RKO (cell line): Measurements from ENCODE around the gene DDX28.
A peak's percentile ranks its signal among the peaks of the same experiment; 100 is the strongest.

Experiments used
- DNase-seq: peaks from one replicate; pipeline ENCODE4 v3.0.0-alpha.2; 2016; ENCODE audit warnings: low spot score

Gene DDX28, protein sequence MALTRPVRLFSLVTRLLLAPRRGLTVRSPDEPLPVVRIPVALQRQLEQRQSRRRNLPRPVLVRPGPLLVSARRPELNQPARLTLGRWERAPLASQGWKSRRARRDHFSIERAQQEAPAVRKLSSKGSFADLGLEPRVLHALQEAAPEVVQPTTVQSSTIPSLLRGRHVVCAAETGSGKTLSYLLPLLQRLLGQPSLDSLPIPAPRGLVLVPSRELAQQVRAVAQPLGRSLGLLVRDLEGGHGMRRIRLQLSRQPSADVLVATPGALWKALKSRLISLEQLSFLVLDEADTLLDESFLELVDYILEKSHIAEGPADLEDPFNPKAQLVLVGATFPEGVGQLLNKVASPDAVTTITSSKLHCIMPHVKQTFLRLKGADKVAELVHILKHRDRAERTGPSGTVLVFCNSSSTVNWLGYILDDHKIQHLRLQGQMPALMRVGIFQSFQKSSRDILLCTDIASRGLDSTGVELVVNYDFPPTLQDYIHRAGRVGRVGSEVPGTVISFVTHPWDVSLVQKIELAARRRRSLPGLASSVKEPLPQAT

DNA sequence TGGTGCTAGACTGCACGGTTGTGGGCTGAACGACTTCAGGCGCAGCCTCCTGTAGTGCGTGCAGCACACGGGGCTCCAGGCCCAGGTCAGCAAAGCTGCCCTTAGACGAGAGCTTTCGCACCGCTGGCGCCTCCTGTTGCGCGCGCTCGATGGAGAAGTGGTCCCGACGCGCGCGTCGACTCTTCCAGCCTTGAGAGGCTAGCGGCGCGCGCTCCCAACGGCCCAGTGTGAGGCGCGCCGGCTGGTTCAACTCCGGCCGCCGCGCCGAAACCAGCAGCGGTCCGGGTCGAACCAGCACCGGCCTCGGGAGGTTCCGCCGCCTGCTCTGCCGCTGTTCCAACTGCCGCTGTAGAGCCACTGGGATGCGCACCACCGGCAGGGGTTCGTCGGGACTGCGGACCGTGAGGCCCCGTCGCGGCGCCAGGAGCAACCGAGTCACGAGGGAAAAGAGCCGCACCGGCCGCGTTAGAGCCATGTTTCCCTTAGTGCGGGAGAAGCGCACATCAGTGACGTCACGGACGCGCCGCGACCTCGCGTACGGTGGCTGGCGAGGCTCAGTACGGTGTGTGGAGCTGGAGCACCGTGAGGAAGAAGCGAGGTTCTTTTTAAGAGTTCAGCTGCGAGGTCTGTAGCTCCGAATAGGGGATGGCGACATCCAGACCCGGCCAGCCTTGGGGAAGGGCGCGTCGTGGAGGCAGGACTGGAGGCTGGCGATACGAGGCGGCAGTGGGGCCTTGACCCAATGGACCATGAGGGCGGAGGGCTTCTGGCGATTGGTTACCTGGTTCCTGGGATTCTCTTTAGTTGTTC lies at the start of gene DDX28, which contains the start of gene DUS2:
Gene DDX28, minus strand, starts transcription at position 505 of the 810 bp plus-strand sequence. Its CDS starts 30 bp downstream, at position 475.
Gene DUS2, plus strand, starts transcription at position 557 of the 810 bp plus-strand sequence. CDS start 14,740 bp downstream, outside the sequence.
- DNase-seq = peak; percentile 90

DNA sequence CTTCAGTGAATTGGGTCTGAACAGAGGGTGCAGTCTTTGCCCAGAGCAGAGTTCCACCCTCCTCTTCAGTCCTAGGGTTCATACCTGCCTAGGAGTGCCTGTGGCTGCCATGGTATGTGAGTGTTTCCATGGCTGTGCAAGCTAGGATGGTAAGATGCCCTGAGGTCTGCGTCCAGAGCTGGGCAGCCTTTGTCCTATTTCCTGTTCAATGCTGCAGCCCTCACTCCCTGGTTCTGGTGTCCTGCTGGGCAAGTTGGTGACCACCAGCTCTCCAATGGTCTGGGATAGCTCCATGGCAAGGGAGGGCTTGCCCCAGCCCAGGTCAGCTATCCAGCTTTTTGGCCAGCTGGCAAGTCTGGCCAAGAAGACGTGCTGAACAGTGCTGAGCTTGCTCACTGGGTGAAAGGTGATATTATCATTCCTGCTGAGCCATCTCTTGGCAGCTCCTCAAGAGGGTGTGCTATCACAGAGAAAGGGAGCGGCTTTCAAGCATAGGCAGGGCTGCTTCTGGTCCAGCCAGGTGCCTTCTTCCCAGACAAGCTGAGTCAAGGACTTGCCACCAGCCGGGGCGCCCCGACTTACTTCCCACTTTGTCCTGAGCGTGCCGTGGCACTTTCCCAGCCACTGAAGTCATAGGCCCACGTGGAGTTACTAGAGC lies 49.1 kb upstream of the DDX28 start:
- DNase-seq = no peak

DNA sequence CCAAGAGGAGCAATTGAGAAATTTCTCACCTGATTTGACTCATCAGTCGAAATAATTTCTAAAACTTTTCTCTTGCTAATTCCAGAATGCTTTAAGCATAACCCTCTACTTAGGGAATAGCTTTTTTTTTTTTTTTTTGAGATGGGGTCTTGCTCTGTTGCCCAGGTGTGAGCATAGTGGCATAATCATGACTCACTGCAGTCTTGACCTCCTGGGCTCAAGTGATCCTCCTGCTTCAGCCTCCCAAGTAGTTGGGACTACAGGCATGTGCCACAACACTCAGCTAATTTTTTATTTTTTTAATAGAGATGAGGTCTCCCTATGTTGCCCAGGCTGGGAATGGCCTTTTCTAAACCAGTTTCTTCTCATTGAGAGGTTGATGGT lies 48.5 kb upstream of the DDX28 start:
- no peak for DNase-seq

DNA sequence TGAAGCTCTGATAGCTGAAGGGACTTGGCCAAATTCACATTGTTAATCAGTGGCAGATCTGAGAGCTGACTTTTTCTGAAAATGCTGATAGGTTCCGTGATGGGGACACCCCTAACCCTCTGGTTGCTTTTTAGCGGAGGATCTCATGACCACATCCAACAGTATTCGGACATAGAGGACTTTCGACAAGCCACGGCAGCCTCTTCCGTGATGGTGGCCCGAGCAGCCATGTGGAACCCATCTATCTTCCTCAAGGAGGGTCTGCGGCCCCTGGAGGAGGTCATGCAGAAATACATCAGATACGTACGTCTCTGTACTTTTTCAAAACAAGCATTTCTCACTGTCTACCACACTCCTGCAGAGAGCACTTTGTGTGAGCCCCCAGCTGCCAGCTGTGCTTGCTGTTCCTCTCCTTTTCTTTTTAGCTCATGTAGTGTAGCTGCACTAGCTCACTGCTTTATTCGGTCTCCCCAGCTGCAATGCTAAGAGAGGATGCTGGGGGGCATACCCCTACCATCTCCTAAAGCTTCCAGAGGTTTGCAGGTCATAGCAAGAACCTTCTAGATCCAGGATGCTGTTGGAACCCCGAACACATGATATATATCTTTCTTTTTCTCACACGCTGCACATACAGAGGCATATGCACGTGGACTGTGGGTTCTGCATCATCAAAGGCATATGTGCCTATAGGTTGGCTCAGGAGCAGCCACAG lies 47.9 kb upstream of the DDX28 start:
- DNase-seq = no peak

DNA sequence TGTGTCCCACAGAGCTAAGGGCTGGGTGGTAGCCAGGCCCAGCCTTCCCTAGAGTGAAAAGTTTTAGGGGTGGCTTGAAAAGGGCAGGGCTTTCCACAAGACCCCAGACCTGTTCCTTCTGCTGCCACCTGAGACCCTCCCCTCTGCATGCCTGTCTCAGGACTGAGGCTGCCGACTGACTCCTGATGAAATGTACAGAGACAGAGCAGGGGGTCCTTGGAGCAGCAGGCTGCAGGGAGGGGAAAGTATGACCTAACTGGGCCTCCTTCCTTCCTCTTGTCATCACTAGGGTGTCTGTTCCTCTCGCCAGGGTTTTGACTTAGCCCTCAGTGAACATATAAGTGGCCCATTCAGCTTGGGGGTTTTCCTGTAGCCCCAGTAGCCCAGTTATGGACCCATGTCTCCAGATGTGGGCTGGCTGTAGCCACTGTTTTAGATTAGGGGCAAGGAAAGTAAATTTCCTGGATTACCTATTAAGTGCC lies 47.3 kb upstream of the DDX28 start:
- DNase-seq = no peak

DNA sequence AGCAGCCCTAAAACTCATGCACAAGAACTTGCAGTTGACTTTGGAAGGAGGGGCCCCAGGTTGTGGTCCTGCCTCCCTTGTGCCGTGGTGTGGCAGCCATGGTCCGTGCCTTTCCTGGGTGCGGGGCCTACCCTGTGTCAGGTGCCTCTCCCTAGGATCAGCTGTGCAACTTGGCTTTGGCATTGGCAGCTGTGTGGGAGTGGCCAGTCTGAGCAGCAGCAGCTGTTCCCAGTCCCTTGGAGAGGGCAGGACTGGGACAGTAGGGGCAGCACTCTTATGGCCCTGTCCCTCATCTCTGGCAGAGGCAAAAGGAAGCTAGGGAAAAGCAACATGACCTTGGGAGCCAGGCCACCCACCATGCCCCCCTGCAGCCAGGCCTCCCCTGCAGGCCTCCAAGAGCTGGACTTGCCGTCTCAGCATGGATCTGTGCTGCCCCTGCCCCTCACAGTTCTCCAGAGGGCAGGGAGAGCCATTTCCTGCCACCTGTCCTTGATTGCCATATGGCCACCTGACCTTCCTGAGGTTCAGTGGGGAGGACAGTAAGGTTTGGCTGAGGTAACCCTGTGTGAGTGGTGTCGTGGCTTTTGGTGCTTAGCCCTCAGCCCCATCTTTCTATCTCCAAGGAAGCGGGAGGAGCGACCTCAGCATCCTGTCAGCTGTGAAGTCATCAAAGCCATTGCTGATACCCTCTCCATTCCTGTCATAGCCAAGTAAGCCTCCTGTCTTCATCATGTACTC lies 46.6 kb upstream of the DDX28 start:
- no peak for DNase-seq

DNA sequence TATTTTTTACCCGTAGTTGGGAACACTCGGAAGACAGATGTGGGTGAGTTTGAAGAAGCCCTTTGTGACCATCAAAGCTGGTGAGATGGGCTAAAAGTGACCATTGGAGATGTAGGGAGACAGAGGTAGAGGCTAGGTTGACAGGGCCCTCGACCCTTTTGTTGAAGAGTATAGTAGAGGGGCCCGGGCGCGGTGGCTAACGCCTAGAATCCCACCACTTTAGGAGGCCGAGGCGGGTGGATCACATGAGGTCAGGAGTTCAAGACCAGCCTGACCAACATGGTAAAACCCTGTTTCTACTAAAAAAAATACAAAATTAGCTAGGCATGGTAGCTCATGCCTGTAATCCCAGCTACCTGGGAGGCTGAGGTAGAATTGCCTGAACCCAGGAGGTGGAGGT lies 45.9 kb upstream of the DDX28 start:
- no peak for DNase-seq

DNA sequence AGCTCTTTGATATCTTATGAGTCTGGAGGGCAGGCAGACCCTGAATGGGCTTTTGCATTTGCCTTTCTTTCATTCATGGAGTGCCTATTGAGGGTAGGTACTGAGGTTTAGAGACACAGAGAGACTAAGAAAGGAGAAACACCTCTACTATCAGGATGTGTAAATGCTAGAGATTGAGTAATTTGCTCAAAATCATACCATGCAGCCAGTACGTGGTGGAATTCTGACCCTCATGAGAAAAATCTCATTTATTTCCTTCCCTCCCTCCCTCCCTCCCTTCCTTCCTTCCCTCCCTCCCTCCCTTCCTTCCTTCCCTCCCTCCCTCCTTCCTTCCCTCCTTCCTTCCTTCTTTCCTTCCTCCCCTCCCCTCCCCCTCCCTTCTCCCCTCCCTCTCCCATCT lies 43.7 kb upstream of the DDX28 start:
- DNase-seq = no peak

DNA sequence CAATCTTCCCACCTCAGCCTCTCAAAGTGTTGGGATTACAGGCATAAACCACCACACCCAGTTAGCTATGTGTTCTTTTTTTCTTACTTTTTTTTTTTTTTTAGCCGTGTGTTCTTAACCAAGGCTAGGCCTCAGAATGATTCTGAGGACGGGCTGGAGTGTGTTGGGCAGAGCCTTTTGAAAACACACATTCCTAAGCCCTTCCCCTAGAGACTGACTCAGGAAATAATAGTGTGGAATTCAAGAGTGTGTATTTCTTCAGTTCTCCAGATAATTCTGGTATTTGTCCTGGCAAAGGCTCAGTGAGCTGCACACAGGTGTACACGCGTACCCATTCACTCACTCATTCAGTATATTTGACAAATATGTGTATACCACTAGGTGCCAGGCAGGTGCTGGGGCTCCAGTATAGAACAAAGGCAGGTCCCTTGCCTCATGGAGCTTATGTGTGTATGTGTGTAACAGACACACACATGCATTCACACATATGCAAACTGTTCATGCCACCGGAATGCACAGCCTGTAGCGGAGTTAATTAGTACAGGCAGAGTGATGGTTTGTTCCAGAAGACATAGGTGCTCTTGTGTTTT lies 42.8 kb upstream of the DDX28 start:
- DNase-seq = no peak

DNA sequence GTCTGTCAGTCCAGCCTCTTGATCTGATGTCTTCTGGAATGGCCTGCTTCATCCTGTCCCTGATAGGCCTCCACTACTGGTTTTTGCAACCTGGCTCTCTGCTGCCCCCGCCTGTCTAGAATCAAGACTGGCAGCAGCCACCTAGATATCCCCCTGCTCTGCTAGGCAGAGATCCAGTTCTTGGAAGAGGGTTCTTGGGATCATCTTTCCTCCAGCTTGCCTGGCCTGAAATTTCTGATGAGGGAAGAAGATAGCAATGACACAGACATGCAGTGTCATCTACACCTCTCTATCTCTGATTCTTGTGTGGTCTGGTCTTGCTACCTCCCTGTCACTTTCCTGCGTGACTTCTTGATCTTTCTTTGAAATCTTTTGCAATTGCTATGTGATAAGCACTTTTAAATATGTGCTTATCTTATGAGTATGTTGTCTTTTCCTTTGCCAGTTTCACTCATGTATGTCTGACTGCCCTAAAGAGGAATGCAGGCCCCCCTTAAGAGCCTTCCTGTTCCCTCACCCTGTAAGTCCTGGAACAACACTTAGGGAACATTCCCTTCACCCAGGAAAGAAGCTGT lies 41.8 kb upstream of the DDX28 start:
- peak; percentile 68 for DNase-seq

DNA sequence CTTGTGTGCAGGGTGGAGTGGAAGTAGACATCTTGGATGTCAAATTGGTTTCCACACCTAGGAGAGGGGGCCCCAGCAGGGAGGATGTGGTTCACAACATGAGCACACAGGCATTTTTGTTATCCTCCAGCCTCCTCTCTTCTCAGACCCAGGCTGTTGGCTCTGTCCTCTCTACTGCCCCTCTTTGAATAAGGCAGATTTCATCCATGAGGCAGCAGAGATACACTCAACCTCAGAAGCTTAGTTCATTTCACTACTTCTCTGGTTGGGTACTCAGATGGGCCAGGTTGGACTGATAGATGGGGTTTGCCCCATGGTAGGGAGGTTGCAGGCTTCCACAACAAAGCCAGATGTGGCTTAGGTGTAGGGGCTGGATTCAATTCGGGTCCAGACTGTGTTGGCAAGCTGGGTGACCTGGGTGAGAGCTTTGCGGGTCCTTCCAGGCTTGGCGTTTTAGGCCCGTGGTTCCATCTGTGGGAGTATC lies 39.9 kb upstream of the DDX28 start:
- no peak for DNase-seq

DNA sequence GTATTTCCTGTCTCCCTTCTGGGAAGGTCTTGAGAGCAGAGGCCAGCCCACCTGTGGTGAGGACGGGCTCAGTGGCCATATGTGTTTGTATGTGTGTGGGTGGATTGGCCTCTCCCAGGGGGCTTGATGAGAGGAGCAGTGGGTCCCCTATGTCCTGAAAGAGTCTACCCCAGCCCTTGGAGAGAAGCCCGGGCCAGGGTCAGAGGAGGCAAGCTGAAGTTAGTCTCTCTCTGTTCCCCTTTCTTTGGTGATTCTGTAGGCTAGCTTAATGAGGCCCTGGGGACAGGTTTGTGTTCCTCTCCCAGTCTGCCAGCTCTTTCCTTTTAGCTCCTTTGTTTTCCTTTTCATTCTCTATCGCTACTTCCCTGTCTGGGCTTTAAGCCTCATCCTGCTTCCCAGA lies 38.4 kb upstream of the DDX28 start:
- no peak for DNase-seq

DNA sequence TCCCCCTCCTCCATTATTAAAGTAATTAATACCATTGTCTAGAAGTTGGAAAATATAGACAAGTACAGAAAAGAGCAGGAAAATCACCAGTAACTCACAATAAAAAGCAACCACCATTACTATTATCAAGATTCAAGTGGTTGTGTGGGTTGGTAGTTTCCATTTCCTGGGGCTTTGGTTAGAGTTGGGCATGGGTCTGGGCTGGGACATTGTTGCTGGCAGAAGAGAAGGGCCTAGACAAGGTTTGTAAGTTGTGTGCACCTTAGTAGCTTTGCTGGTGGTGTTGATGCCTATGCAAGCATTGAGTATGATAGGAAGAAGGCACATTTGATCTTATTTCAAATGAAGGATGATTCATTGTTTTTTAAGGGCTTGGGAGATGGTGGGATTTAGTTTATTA lies 36.8 kb upstream of the DDX28 start:
- no peak for DNase-seq

DNA sequence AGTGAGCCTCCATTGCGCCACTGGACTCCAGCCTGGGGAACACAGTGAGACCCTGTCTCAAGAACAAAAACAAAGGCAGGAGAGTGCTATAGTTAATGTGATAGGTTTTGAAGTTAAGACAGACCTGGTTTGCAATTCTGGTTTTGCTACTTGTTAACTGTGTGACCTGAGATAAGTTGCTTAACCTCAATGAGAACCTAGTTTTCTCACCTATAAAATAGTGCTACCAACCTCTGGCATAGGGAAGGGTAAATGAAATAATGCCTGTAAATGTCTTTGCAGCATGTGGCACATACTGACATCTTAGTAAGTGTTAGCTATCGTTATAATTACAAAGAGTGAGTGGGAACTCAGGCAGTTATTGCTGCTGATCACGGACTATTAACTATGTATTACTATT lies 32.4 kb upstream of the DDX28 start:
- DNase-seq = no peak

DNA sequence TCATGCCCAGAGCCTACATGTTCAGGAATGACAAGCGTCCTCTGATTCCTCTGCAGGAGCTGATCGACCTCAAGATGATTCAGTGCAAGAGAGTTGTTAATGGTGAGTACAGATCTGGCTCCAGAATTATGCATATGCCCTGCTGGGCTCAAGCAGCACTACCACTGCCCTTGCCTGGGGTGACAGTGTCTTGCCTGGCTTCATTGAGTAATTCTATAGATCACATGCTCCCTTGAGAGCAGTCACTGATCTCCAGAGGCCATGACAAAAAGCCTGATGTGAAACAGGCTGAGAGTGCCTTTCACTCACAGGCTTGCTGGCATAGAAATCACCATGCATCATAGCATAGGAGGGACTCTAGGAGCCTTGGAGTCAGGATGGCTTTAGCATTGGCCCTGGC lies 26.4 kb upstream of the DDX28 start:
- DNase-seq = no peak

DNA sequence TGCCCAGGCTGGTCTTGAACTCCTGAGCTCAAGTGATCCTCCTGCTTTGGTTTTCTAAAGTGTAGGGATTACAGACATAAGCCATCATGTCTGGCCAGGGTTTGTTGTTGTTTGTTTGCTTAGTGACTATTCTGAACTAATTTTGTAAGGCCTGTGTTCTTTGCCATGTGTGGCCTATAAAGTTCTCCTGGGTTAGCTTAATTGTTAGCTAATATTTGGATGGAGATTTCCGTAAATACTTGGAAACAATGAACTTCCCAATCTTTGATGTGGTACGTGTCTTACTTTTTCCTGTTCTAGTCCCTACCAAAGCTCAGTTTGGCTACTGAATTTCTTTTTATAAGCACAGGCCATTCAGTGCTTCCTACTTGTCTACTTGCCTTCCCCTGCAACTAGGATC lies 25.0 kb upstream of the DDX28 start:
- no peak for DNase-seq

DNA sequence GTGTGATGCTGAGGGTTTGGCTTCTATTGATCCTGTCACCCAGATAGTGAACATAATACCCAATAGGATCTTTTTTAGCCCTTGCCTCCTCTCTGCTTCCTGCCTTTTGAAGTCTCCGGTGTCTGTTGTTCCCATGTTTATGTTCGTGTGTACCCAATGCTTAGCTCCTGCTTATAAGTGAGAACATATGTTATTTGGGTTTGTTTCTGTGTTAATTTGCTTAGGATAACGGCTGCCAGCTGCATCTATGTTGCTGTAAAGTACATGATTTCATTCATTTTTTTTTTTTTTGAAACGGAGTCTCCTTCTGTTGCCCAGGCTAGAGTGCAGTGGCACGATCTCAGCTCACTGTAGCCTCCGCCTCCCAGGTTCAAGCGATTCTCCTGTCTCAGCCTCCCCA lies 23.1 kb upstream of the DDX28 start:
- DNase-seq = no peak

DNA sequence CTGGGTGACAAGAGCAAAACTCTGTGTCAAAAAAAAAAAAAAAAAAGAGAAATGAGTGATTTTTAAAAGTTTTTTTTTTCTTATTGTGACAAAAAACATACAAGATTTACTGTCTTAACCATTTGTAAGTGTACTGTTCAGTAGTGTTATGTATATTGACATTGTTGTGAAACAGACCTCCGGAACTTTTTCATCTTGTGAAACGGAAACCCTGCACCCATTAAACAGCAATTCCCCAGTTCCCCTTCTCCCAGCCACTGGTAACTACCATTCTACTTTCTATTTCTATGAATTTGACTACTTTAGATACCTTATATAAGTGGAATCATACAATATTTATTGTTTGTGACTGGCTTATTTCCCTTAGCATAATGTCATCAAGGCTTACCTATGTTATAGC lies 18.8 kb upstream of the DDX28 start:
- no peak for DNase-seq

DNA sequence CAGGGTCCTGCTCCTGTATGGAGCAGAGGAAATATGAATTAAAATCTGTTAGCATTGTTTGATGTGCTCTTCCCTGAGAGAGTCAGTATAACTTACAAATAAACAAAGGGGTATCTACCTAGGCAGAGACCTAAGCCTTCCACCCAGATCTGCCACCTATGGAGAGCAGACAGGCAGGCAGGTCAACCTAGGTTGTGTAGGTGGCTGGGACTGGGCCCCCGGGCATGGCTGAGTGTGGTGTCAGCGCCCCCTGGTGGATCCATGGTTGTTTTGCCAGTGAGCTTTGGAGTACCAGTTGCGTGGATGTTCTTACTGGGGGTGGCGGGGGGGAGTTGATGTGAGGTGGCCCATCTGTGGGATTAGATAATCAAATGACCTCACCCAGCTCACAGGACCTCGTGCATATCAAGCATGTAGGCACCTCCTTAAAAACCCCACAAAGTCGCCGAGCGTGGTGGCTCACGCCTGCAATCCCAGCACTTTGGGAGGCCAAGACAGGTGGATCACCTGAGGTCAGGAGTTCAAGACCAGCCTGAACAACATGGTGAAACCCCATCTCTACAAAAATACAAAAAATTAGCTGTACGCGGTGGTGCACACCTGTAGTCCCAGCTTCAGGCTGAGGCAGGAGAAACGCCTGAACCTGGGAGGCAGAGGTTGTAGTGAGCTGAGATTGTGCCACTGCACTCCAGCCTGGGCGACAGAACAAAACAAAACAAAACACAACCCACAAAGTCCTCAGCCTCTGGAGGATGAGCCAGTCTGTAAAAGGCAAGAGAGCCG lies 17.7 kb upstream of the DDX28 start:
- DNase-seq = peak; percentile 69
